Uterus (tissue), 4 donors: ENCODE data around the gene IGSF1. TPM values are rescaled to one million over a fixed set of nuclear protein-coding genes. Genes with fewer than 3 reads are reported as not detected.

ENCODE experiments used
- DNase-seq, 2 donors: peaks; one replicate each; pipeline ENCODE4 v3.0.0-alpha.2; 2019 to 2020
- H3K27ac ChIP-seq, 2 donors: fragments of 200-600 bp; sonication (generic); 1 replicate in 1 of 2; 2 replicates in 1 of 2; pipeline ENCODE4 v1.5.1; 2016 to 2018
- H3K27me3 ChIP-seq, 2 donors: fragments of 200-600 bp; sonication (generic); one replicate each; pipeline ENCODE4 v1.5.1; 2018 to 2019; ENCODE audit warnings: control low read depth in 1 of 2
- H3K36me3 ChIP-seq, 2 donors: fragments of 200-600 bp; sonication (generic); one replicate each; pipeline ENCODE4 v1.5.1; 2019; ENCODE audit warnings: control low read depth in 1 of 2
- H3K4me1 ChIP-seq, 2 donors: fragments of 200-600 bp; sonication (generic); one replicate each; pipeline ENCODE4 v1.5.1; 2018 to 2019; ENCODE audit warnings: control low read depth in 1 of 2
- H3K4me3 ChIP-seq, 2 donors: fragments of 200-600 bp; sonication (generic); 1 replicate in 1 of 2; 2 replicates in 1 of 2; pipeline ENCODE4 v1.5.1; 2018 to 2019; ENCODE audit warnings: mild to moderate bottlenecking in 1 of 2
- H3K9me3 ChIP-seq, 2 donors: fragments of 200-600 bp; sonication (generic); one replicate each; pipeline ENCODE4 v1.5.1; 2019; ENCODE audit warnings: control low read depth in 1 of 2
- POLR2A ChIP-seq, 2 donors: fragments of 450-650 bp; IDR thresholded peaks; one replicate each; pipeline ENCODE4 v1.6.1; 2016; ENCODE audit warnings: antibody characterized with exemption in 2 of 2, mild to moderate bottlenecking in 1 of 2, moderate library complexity in 1 of 2
- intact Hi-C: fragments of 100-400 bp; cut with DNase I; formaldehyde crosslinking; loops from one replicate; pipeline ENCODE4 v1.15.1; 2023; ENCODE audit warnings: low total_unique reads
- total RNA-seq, 4 donors: library from RNA; depleted of rRNA in 3 of 4; stranded (reverse); fragments of >200 nt in 3 of 4; gene quantifications; one replicate each; pipeline versions ENCODE4 v1.1.0 to v1.2.4, GENCODE V29; 2014 to 2023
- TF ChIP-seq, protein P1 (sequence below), 4 experiments: fragments of 200-600 bp in 2 of 4; fragments of 450-650 bp in 2 of 4; sonication (generic) in 2 of 4; IDR thresholded peaks; one replicate each; pipeline ENCODE4 v1.5.1; 2016 to 2019; ENCODE audit warnings: antibody characterized with exemption in 4 of 4, mild to moderate bottlenecking in 2 of 4, moderate library complexity in 1 of 4
- donor health status: DM: yes; HTN: yes; CAD: no.

IGSF1 gene
- total RNA-seq, 4 donors from 2014 or later, result 0.34 to 5.1 TPM; not detected in 2

DNA sequence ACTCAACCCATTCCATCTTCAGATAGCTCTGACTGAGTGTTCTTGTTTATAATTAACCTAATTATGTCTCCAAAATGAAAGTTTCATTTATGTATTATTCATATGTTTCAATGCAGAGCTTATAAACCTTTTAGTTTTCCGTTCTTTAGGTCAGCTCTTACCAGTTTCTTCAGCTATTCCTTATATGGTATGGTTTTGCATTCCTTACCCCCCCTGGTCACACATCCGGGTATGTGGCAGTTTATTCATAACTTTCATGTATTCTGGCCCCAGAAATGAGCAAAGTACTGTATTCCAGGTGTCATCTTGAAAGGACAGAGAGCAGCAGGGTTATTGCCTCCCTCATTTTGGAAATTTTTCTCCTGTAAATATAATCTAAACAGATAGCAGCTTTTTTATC is 16.8 kb upstream of the IGSF1 start:
- Histone ChIP-seq H3K36me3 (no peaks in the 10 kb centered on the region), H3K9me3 (no peaks in the 10 kb centered on the region), H3K4me3 (no peak overlapping the region), H3K4me1 (no peaks in the 10 kb centered on the region), H3K27ac (no peak overlapping the region), H3K27me3 (peaks cover 0 to 8% of the 10 kb centered on the region in 2 donors)
- no peak for DNase-seq
- TF ChIP-seq, protein P1, sequence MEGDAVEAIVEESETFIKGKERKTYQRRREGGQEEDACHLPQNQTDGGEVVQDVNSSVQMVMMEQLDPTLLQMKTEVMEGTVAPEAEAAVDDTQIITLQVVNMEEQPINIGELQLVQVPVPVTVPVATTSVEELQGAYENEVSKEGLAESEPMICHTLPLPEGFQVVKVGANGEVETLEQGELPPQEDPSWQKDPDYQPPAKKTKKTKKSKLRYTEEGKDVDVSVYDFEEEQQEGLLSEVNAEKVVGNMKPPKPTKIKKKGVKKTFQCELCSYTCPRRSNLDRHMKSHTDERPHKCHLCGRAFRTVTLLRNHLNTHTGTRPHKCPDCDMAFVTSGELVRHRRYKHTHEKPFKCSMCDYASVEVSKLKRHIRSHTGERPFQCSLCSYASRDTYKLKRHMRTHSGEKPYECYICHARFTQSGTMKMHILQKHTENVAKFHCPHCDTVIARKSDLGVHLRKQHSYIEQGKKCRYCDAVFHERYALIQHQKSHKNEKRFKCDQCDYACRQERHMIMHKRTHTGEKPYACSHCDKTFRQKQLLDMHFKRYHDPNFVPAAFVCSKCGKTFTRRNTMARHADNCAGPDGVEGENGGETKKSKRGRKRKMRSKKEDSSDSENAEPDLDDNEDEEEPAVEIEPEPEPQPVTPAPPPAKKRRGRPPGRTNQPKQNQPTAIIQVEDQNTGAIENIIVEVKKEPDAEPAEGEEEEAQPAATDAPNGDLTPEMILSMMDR (IDR thresholded peaks at IDR 0.05), result no peak
- TF ChIP-seq POLR2A (IDR thresholded peaks at IDR 0.05), result no peak
- intact Hi-C loops, result no loop called here

- intact Hi-C loops, result no loop called here
- H3K4me3 ChIP-seq, result no peak overlapping the region
- H3K36me3 ChIP-seq, result no peaks in the 10 kb centered on the region
- no peaks in the 10 kb centered on the region for H3K9me3 ChIP-seq
- TF ChIP-seq, protein P1 (IDR thresholded peaks at IDR 0.05), result no peak
- no peak for TF ChIP-seq POLR2A (IDR thresholded peaks at IDR 0.05)
- peaks cover 0 to 4% of the 10 kb centered on the region in 2 donors for H3K27me3 ChIP-seq
- no peaks in the 10 kb centered on the region for H3K4me1 ChIP-seq
- H3K27ac ChIP-seq, result no peak overlapping the region
- DNase-seq, result no peak
Measured at GRCh38 chrX:131302701-131303100, 13.6 kb upstream of the IGSF1 start.

GRCh38 chrX:131301155-131301554 is 12.0 kb upstream of the IGSF1 start:
- H3K27ac ChIP-seq, result no peak overlapping the region
- intact Hi-C loops, result no loop called here
- no peak for DNase-seq
- TF ChIP-seq, protein P1 (IDR thresholded peaks at IDR 0.05), result no peak
- TF ChIP-seq POLR2A (IDR thresholded peaks at IDR 0.05), result no peak
- H3K36me3 ChIP-seq, result no peaks in the 10 kb centered on the region
- peaks cover 0 to 5% of the 10 kb centered on the region in 2 donors for H3K27me3 ChIP-seq
- no peak overlapping the region for H3K4me3 ChIP-seq
- no peaks in the 10 kb centered on the region for H3K4me1 ChIP-seq
- H3K9me3 ChIP-seq, result no peaks in the 10 kb centered on the region

DNA sequence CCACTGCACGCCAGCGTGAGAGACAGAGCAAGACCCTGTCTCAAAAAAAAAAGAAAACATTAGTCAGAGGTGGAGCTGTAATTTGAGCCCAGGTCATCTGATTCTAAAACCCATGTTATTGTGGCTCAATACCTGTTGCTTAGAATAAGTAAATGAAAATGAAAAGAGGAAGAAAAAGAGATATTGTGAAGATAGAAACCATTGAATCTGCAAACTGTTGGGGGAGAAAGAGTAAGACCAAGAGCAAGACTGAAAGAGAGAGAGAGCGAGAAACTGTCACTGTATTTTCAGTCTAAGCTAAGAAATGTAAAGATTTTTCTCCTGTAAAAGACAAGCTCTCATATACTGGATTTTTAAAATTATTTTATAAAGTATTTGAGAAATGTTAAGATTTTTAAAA is 9.7 kb upstream of the IGSF1 start:
- no peaks in the 10 kb centered on the region for H3K9me3 ChIP-seq
- H3K27me3 ChIP-seq, result peaks cover 0 to 8% of the 10 kb centered on the region in 2 donors
- no peak overlapping the region for H3K27ac ChIP-seq
- no peak overlapping the region for H3K4me3 ChIP-seq
- H3K4me1 ChIP-seq, result no peaks in the 10 kb centered on the region
- DNase-seq, result no peak
- TF ChIP-seq, protein P1 (IDR thresholded peaks at IDR 0.05), result no peak
- intact Hi-C loops, result no loop called here
- H3K36me3 ChIP-seq, result no peaks in the 10 kb centered on the region

DNA sequence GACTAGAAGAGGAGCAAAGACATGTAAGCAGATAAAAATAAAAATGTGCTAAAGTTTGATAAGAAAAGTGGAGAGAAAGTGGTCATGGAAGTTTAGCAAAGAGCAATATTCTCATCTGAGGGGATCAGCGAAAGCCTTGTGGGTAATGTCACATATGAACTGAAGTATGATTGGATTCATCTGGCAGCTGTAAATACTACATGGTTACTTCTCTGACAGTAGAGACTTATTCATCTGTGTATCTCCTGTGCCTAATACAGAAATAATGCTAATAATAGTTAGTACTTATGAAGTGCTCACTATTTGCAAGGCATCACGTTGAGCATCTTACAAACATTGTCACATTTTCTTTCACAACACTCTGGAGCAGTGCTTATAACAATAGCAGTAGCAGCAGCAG is 8.9 kb upstream of the IGSF1 start:
- no peaks in the 10 kb centered on the region for H3K4me1 ChIP-seq
- H3K4me3 ChIP-seq, result no peak overlapping the region
- no peak overlapping the region for H3K27ac ChIP-seq
- H3K27me3 ChIP-seq, result peaks cover 0 to 8% of the 10 kb centered on the region in 2 donors
- intact Hi-C loops, result no loop called here
- TF ChIP-seq, protein P1 (IDR thresholded peaks at IDR 0.05), result no peak
- no peak for TF ChIP-seq POLR2A (IDR thresholded peaks at IDR 0.05)
- no peaks in the 10 kb centered on the region for H3K36me3 ChIP-seq
- DNase-seq, result no peak
- H3K9me3 ChIP-seq, result no peaks in the 10 kb centered on the region
